ENCODE data around the gene PARN.
"Not testable (repeated sequence)": the region's sequence is repeated elsewhere in the genome, so short reads cannot be mapped to it uniquely, and the experiment has no call there.

The PARN gene

GRCh38 chr16:14650629-14651028 lies 20.6 kb upstream of the PARN start:
- Histone ChIP-seq H3K4me3 (ENCODE audit: low read depth in 1 of 2, low read length in 1 of 2) (no peak overlapping the region), H3K36me3 (peaks cover 93% of the 10 kb centered on the region), H3K27ac (no peak overlapping the region), H3K27me3 (no peaks in the 10 kb centered on the region), H3K4me1 (ENCODE audit: control insufficient read depth in 1 of 2, insufficient read depth in 1 of 2, low read depth in 1 of 2, low read length in 1 of 2) (no peaks in the 10 kb centered on the region), H3K9me3 (no peaks in the 10 kb centered on the region)
- TF ChIP-seq, protein P1, sequence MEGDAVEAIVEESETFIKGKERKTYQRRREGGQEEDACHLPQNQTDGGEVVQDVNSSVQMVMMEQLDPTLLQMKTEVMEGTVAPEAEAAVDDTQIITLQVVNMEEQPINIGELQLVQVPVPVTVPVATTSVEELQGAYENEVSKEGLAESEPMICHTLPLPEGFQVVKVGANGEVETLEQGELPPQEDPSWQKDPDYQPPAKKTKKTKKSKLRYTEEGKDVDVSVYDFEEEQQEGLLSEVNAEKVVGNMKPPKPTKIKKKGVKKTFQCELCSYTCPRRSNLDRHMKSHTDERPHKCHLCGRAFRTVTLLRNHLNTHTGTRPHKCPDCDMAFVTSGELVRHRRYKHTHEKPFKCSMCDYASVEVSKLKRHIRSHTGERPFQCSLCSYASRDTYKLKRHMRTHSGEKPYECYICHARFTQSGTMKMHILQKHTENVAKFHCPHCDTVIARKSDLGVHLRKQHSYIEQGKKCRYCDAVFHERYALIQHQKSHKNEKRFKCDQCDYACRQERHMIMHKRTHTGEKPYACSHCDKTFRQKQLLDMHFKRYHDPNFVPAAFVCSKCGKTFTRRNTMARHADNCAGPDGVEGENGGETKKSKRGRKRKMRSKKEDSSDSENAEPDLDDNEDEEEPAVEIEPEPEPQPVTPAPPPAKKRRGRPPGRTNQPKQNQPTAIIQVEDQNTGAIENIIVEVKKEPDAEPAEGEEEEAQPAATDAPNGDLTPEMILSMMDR (IDR thresholded peaks at IDR 0.05) = no peak

DNA sequence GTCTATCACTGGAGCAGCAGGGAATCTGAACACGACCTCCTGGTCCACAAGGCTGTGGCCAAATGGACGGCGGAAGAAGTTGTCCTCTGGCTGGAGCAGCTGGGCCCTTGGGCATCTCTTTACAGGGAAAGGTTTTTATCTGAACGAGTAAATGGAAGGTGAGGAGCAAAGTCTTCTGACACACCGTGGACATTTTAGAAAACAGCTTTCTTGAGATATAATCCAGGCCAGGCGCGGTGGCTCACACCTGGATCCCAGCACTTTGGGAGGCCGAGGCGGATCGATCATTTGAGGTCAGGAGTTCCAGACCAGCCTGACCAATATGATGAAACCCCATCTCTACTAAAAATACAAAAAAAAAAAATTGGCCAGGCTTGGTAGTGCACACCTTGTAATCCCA lies 19.8 kb upstream of the PARN start:
- Histone ChIP-seq H3K4me1 (ENCODE audit: control insufficient read depth in 1 of 2, insufficient read depth in 1 of 2, low read depth in 1 of 2, low read length in 1 of 2) (no peaks in the 10 kb centered on the region), H3K4me3 (ENCODE audit: low read depth in 1 of 2, low read length in 1 of 2) (no peak overlapping the region), H3K27me3 (no peaks in the 10 kb centered on the region), H3K9me3 (no peaks in the 10 kb centered on the region), H3K36me3 (peaks cover 95% of the 10 kb centered on the region), H3K27ac (no peak overlapping the region)
- TF ChIP-seq, protein P1 (IDR thresholded peaks at IDR 0.05) = no peak

DNA sequence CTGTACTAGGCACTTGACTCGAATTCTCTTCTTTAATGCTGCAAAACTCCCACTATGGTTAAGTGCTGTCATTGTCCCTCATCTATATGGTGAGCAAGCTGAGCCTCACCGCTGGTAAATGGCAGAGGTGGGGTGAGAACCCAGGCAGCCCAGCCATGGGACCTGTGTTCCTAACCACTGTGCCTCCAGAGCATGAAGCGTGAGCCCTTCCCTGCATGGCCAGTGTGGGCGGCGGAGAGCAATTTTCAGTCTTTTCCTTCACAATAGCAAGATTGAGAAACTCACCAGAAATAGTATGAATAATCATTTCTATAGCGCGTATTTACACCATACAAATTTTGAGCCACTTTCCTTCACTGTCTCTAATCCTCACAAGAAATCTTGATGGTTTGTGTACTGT lies 11.9 kb upstream of the PARN start:
- Histone ChIP-seq H3K27me3 (no peaks in the 10 kb centered on the region), H3K36me3 (peaks cover 28% of the 10 kb centered on the region), H3K4me3 (ENCODE audit: low read depth in 1 of 2, low read length in 1 of 2) (no peak overlapping the region), H3K27ac (no peak overlapping the region), H3K4me1 (ENCODE audit: control insufficient read depth in 1 of 2, insufficient read depth in 1 of 2, low read depth in 1 of 2, low read length in 1 of 2) (no peaks in the 10 kb centered on the region), H3K9me3 (no peaks in the 10 kb centered on the region)
- TF ChIP-seq, protein P1 (IDR thresholded peaks at IDR 0.05) = no peak

DNA sequence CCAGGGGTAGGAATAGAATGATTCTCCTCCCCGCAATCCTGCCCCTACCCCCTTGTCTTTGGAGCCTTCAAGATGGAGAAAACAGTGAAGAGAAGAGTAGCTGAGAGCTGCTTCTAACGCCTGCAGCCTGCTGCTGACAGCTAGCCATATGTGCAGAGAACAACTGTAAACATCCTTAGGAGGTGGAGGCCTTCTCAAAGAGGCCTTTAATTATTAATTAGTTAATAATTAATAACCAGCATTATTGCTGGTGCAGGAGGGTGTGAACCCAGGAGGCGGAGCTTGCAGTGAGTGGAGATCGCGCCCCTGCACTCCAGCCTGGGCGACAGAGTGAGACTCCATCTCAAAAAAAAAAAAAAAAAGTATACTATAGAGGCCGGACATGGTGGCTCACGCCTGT lies 11.1 kb upstream of the PARN start:
- H3K4me3 ChIP-seq (ENCODE audit: low read depth in 1 of 2, low read length in 1 of 2) = no peak overlapping the region
- H3K27me3 ChIP-seq = no peaks in the 10 kb centered on the region
- H3K4me1 ChIP-seq (ENCODE audit: control insufficient read depth in 1 of 2, insufficient read depth in 1 of 2, low read depth in 1 of 2, low read length in 1 of 2) = no peaks in the 10 kb centered on the region
- peaks cover 21% of the 10 kb centered on the region for H3K36me3 ChIP-seq
- no peak overlapping the region for H3K27ac ChIP-seq
- no peaks in the 10 kb centered on the region for H3K9me3 ChIP-seq
- TF ChIP-seq, protein P1 (IDR thresholded peaks at IDR 0.05) = no peak

DNA sequence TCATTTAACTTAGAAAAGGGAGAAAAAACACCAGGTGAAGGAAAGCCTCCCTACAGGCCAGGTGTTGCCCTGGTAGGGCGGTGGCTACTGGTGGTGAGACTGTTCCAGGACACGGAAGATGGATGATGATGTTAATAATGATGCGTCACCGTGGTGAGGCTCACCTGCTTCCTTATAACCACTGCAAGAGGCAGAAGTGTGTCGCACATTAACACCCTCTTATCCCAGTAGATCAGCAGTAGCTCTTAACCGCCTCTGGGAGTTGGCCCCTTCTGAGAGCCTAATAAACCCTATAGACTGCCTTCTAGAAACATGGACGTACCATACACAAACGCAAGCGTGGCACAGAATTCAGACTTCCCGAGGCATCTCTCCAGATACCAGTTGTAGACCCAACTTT lies 10.5 kb upstream of the PARN start:
- TF ChIP-seq, protein P1 (IDR thresholded peaks at IDR 0.05) = no peak
- H3K36me3 ChIP-seq = peaks cover 14% of the 10 kb centered on the region
- H3K27me3 ChIP-seq = no peaks in the 10 kb centered on the region
- peak overlapping the region; percentile 2 for H3K27ac ChIP-seq
- no peaks in the 10 kb centered on the region for H3K9me3 ChIP-seq
- no peaks in the 10 kb centered on the region for H3K4me1 ChIP-seq (ENCODE audit: control insufficient read depth in 1 of 2, insufficient read depth in 1 of 2, low read depth in 1 of 2, low read length in 1 of 2)
- H3K4me3 ChIP-seq (ENCODE audit: low read depth in 1 of 2, low read length in 1 of 2) = no peak overlapping the region

DNA sequence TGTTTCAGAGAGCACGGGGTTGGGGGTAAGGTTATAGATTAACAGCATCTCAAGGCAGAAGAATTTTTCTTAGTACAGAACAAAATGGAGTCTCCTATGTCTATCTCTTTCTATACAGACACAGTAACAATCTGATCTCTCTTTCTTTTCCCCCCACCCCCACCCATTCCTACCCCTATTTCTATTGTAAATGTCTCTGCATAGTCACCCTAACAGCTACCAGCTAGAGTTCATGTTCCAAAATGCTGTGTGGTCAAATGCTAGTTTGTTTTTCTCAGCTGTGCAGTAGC lies 6.8 kb upstream of the PARN start:
- not testable (repeated sequence) for H3K36me3 ChIP-seq; H3K27ac ChIP-seq; H3K4me3 ChIP-seq (ENCODE audit: low read depth in 1 of 2, low read length in 1 of 2); H3K27me3 ChIP-seq; H3K9me3 ChIP-seq
- peaks cover 17 to 23% of the 10 kb centered on the region in 2 experiments for H3K4me1 ChIP-seq (ENCODE audit: control insufficient read depth in 1 of 2, insufficient read depth in 1 of 2, low read depth in 1 of 2, low read length in 1 of 2)

- H3K27ac ChIP-seq; H3K4me3 ChIP-seq (ENCODE audit: low read depth in 1 of 2, low read length in 1 of 2); H3K27me3 ChIP-seq; H3K36me3 ChIP-seq; H3K9me3 ChIP-seq: not testable (repeated sequence)
- peaks cover 22 to 27% of the 10 kb centered on the region in 2 experiments for H3K4me1 ChIP-seq (ENCODE audit: control insufficient read depth in 1 of 2, insufficient read depth in 1 of 2, low read depth in 1 of 2, low read length in 1 of 2)
Observed at GRCh38 chr16:14636179-14636950, 6.3 kb upstream of the PARN start.
